HCT116 (cell line): ENCODE measurements around the gene HDAC7.

ENCODE experiments used
- EZH2 ChIP-seq: fragments of 200-600 bp; sonication (generic); IDR thresholded peaks from 2 replicates; pipeline ENCODE4 v1.6.1; 2017; ENCODE audit warnings: antibody characterized with exemption, mixed run types
- POLR2A ChIP-seq: IDR thresholded peaks from 2 replicates; pipeline ENCODE4 v1.7.0; 2011; ENCODE audit warnings: borderline replicate concordance; ENCODE audit not compliant: insufficient read depth, insufficient read length; ENCODE audit errors: extremely low read depth
- POLR2AphosphoS5 ChIP-seq: IDR thresholded peaks from 2 replicates; pipeline ENCODE4 v1.6.1; 2011; ENCODE audit warnings: mild to moderate bottlenecking, low read depth, low read length, moderate library complexity
- RAD21 ChIP-seq: IDR thresholded peaks from 2 replicates; pipeline ENCODE4 v1.6.1; 2012; ENCODE audit warnings: low read depth, mild to moderate bottlenecking
- TF ChIP-seq, protein P1 (sequence below), 3 experiments: fragments of 200-600 bp in 1 of 3; sonication (generic) in 1 of 3; IDR thresholded peaks in 2 of 3; conservative IDR thresholded peaks in 1 of 3; 2 replicates each; pipeline ENCODE4 v1.5.1; 2012 to 2017; ENCODE audit warnings: low read depth in 2 of 3, low read length in 2 of 3, antibody characterized with exemption in 1 of 3, borderline replicate concordance in 1 of 3, control low read depth in 1 of 3, mild to moderate bottlenecking in 1 of 3, mixed read lengths in 1 of 3, mixed run types in 1 of 3, moderate library complexity in 1 of 3; ENCODE audit not compliant: insufficient read depth in 1 of 3
- TF ChIP-seq, protein P2 (sequence below): IDR thresholded peaks from 2 replicates; pipeline ENCODE4 v1.6.1; 2011; ENCODE audit warnings: mild to moderate bottlenecking, low read length, moderate library complexity; ENCODE audit not compliant: insufficient replicate concordance; ENCODE audit errors: extremely low read depth

- TF ChIP-seq POLR2AphosphoS5 = no peak
- TF ChIP-seq, protein P1, sequence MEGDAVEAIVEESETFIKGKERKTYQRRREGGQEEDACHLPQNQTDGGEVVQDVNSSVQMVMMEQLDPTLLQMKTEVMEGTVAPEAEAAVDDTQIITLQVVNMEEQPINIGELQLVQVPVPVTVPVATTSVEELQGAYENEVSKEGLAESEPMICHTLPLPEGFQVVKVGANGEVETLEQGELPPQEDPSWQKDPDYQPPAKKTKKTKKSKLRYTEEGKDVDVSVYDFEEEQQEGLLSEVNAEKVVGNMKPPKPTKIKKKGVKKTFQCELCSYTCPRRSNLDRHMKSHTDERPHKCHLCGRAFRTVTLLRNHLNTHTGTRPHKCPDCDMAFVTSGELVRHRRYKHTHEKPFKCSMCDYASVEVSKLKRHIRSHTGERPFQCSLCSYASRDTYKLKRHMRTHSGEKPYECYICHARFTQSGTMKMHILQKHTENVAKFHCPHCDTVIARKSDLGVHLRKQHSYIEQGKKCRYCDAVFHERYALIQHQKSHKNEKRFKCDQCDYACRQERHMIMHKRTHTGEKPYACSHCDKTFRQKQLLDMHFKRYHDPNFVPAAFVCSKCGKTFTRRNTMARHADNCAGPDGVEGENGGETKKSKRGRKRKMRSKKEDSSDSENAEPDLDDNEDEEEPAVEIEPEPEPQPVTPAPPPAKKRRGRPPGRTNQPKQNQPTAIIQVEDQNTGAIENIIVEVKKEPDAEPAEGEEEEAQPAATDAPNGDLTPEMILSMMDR (IDR thresholded peaks at IDR 0.05 in 2 of 3, conservative IDR thresholded peaks at IDR 0.05 in 1 of 3; ENCODE audit: borderline replicate concordance in 1 of 3, insufficient read depth in 1 of 3, low read depth in 2 of 3, low read length in 2 of 3) = no peak
- TF ChIP-seq RAD21 = no peak
- no peak for TF ChIP-seq POLR2A
- no peak for TF ChIP-seq EZH2
- TF ChIP-seq, protein P2, sequence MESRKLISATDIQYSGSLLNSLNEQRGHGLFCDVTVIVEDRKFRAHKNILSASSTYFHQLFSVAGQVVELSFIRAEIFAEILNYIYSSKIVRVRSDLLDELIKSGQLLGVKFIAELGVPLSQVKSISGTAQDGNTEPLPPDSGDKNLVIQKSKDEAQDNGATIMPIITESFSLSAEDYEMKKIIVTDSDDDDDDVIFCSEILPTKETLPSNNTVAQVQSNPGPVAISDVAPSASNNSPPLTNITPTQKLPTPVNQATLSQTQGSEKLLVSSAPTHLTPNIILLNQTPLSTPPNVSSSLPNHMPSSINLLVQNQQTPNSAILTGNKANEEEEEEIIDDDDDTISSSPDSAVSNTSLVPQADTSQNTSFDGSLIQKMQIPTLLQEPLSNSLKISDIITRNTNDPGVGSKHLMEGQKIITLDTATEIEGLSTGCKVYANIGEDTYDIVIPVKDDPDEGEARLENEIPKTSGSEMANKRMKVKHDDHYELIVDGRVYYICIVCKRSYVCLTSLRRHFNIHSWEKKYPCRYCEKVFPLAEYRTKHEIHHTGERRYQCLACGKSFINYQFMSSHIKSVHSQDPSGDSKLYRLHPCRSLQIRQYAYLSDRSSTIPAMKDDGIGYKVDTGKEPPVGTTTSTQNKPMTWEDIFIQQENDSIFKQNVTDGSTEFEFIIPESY = no peak
Observed at GRCh38 chr12:47832263-47832933, 12.7 kb upstream of the HDAC7 start.
